ENCODE results near the gene CRADD. TPM values are rescaled to one million over a fixed set of nuclear protein-coding genes. Genes with fewer than 3 reads are reported as not detected.

CRADD gene
- total RNA-seq, 2 experiments from 2014 or later = 5.8 to 9.2 TPM

DNA sequence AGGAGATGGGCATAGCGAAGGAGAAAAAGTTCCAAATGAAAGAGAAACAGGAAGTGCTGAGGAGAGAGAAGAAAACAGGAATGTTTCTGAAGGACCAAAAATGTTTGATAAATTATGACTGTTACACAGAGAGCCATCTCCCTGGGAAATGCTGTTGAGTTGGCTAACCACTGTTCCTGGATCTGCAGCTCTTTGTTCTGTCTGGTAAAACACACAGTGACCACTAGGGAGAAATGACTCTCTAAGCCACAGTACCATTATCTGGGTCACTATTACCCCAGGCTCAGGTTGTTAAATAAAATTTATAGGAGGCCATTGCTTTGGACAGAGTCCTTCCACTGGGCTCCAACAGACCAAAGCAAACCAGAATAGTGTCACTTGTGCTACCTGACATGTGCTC, 219.3 kb downstream of the CRADD start:
- no peaks in the 10 kb centered on the region for H3K36me3 Mint-ChIP-seq (ENCODE audit: low read depth)
- TF ChIP-seq, protein P1, sequence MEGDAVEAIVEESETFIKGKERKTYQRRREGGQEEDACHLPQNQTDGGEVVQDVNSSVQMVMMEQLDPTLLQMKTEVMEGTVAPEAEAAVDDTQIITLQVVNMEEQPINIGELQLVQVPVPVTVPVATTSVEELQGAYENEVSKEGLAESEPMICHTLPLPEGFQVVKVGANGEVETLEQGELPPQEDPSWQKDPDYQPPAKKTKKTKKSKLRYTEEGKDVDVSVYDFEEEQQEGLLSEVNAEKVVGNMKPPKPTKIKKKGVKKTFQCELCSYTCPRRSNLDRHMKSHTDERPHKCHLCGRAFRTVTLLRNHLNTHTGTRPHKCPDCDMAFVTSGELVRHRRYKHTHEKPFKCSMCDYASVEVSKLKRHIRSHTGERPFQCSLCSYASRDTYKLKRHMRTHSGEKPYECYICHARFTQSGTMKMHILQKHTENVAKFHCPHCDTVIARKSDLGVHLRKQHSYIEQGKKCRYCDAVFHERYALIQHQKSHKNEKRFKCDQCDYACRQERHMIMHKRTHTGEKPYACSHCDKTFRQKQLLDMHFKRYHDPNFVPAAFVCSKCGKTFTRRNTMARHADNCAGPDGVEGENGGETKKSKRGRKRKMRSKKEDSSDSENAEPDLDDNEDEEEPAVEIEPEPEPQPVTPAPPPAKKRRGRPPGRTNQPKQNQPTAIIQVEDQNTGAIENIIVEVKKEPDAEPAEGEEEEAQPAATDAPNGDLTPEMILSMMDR (IDR thresholded peaks at IDR 0.05) = no peak
- H3K4me1 Mint-ChIP-seq (ENCODE audit: low read depth) = peaks cover 16% of the 10 kb centered on the region
- H3K4me1 ChIP-seq (ENCODE audit: insufficient read depth, low read length) = peaks cover 11% of the 10 kb centered on the region
- no peaks in the 10 kb centered on the region for H3K9me3 Mint-ChIP-seq
- no peaks in the 10 kb centered on the region for H3K36me3 ChIP-seq (ENCODE audit: insufficient read depth, low read length)
- H3K27ac ChIP-seq (ENCODE audit: low read depth in 1 of 2, low read length in 2 of 2) = no peak overlapping the region
- ChIA-PET POLR2A (no interaction called here), CTCF (no interaction called here)
- no peaks in the 10 kb centered on the region for H3K27me3 ChIP-seq (ENCODE audit: control insufficient read depth in 1 of 2, insufficient read depth in 2 of 2, low read length in 2 of 2)
- H3K27ac Mint-ChIP-seq = no peak overlapping the region
- DNase-seq (no peak), ATAC-seq (ENCODE audit: poor library complexity) (no peak)
- H3K9me3 ChIP-seq (ENCODE audit: control insufficient read depth in 1 of 2, insufficient read depth in 1 of 2, low read length in 2 of 2) = peaks cover 0 to 3% of the 10 kb centered on the region in 2 experiments
- no peaks in the 10 kb centered on the region for H3K27me3 Mint-ChIP-seq
- H3K4me3 ChIP-seq (ENCODE audit: low read length) = no peak overlapping the region
- no peak overlapping the region for H3K4me3 Mint-ChIP-seq
- intact Hi-C loops (cut with DNase I, micrococcal nuclease) = no loop called here

DNA sequence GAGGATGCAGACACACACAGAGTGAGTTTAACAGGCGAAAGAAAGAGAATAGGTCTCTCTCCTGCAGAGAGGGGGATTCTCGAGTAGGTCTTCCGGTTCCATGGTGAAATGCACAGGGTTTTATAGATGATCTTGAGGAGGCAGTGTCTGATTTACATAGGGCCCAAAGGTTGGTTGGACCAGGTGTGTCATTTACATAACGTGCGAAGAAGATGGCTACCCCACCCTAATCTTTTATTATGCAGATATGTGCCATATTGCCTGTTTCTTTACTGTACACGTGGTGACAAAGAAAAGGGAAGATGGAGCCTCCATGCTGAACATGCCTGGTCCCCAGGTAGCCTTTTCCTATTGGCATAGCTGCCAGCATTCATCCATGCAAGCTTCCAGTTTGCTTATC, 219.8 kb downstream of the CRADD start:
- Histone ChIP-seq H3K27me3 (ENCODE audit: control insufficient read depth in 1 of 2, insufficient read depth in 2 of 2, low read length in 2 of 2) (no peaks in the 10 kb centered on the region), H3K4me1 (ENCODE audit: insufficient read depth, low read length) (peaks cover 11% of the 10 kb centered on the region), H3K36me3 (ENCODE audit: insufficient read depth, low read length) (no peaks in the 10 kb centered on the region), H3K4me3 (ENCODE audit: low read length) (no peak overlapping the region), H3K9me3 (ENCODE audit: control insufficient read depth in 1 of 2, insufficient read depth in 1 of 2, low read length in 2 of 2) (peaks cover 0 to 3% of the 10 kb centered on the region in 2 experiments), H3K27ac (ENCODE audit: low read depth in 1 of 2, low read length in 2 of 2) (no peak overlapping the region)
- intact Hi-C loops (cut with DNase I, micrococcal nuclease) = no loop called here
- TF ChIP-seq, protein P1 (IDR thresholded peaks at IDR 0.05) = no peak
- Mint-ChIP-seq H3K4me1 (ENCODE audit: low read depth) (peaks cover 16% of the 10 kb centered on the region), H3K9me3 (no peaks in the 10 kb centered on the region), H3K27ac (no peak overlapping the region), H3K27me3 (no peaks in the 10 kb centered on the region), H3K4me3 (no peak overlapping the region), H3K36me3 (ENCODE audit: low read depth) (no peaks in the 10 kb centered on the region)
- no peak for ATAC-seq (ENCODE audit: poor library complexity)
- DNase-seq = no peak
- ChIA-PET CTCF (no interaction called here), POLR2A (no interaction called here)

DNA sequence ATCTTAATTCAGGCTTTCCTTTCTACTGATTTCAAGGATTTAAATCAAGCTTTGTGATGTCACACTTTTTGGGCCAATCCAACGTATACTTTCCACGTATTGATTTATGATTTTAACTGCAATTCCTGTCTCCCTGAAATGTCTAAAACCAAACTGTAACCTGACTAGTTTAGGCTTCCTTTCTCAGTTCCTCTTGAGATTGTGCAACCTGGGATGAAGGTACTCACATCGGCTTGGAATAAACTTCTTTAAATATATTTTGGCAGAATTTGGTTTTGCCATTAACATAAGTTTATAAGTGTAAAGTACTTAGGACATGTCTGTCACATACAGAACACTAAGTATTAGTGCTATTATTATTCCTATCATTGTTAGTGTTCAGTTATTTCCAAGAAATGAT, 224.6 kb downstream of the CRADD start:
- Mint-ChIP-seq H3K27ac (no peak overlapping the region), H3K27me3 (no peaks in the 10 kb centered on the region), H3K4me3 (no peak overlapping the region), H3K4me1 (ENCODE audit: low read depth) (peaks cover 16% of the 10 kb centered on the region), H3K36me3 (ENCODE audit: low read depth) (no peaks in the 10 kb centered on the region), H3K9me3 (peaks cover 3% of the 10 kb centered on the region)
- H3K36me3 ChIP-seq (ENCODE audit: insufficient read depth, low read length) = no peaks in the 10 kb centered on the region
- H3K27ac ChIP-seq (ENCODE audit: low read depth in 1 of 2, low read length in 2 of 2) = no peak overlapping the region
- H3K9me3 ChIP-seq (ENCODE audit: control insufficient read depth in 1 of 2, insufficient read depth in 1 of 2, low read length in 2 of 2) = peaks cover 3 to 7% of the 10 kb centered on the region in 2 experiments
- intact Hi-C loops (cut with DNase I, micrococcal nuclease) = no loop called here
- ChIA-PET POLR2A (no interaction called here), CTCF (no interaction called here)
- ATAC-seq (ENCODE audit: poor library complexity) (no peak), DNase-seq (no peak)
- H3K4me3 ChIP-seq (ENCODE audit: low read length) = no peak overlapping the region
- no peaks in the 10 kb centered on the region for H3K27me3 ChIP-seq (ENCODE audit: control insufficient read depth in 1 of 2, insufficient read depth in 2 of 2, low read length in 2 of 2)
- H3K4me1 ChIP-seq (ENCODE audit: insufficient read depth, low read length) = peaks cover 11% of the 10 kb centered on the region
- TF ChIP-seq, protein P1 (IDR thresholded peaks at IDR 0.05) = no peak

Measured in CD4-positive, alpha-beta T cell (primary cell).